Measurements from ENCODE around the gene IFT81. TPM values are rescaled to one million over a fixed set of nuclear protein-coding genes. Genes with fewer than 3 reads are reported as not detected.
"Not testable (repeated sequence)": the region's sequence is repeated elsewhere in the genome, so short reads cannot be mapped to it uniquely, and the experiment has no call there.

The IFT81 gene
- total RNA-seq, result 9.4 TPM
- long read RNA-seq, transcript IFT81-201 (19 exons, 3,108 nt), result major isoform, 10 of 17 reads
- long read RNA-seq, partial matches to known transcripts, result 3 of 17 reads
- long read RNA-seq, other reads (novel, unspliced or antisense), result 1 of 17 reads

- ATAC-seq (peak; percentile 96), DNase-seq (peak; percentile 97)
- intact Hi-C loops (cut with micrococcal nuclease), result no loop called here
These were observed at the start of gene IFT81 for GRCh38 chr12:110124269-110124995. Gene IFT81 (plus strand): TSS chr12:110124357. CDS start chr12:110127381, 3,024 bp downstream.

GRCh38 chr12:110075880-110076279 lies 48.3 kb upstream of the IFT81 start:
- no peak for ATAC-seq

GRCh38 chr12:110077800-110078199 lies 46.4 kb upstream of the IFT81 start:
- ATAC-seq (no peak), DNase-seq (no peak)
- intact Hi-C loops (cut with micrococcal nuclease), result no loop called here

More at GRCh38 chr12:110075880-110076279, 48.3 kb upstream of the IFT81 start:
- DNase-seq, result no peak
- intact Hi-C loops (cut with micrococcal nuclease), result no loop called here

- ATAC-seq (peak; percentile 75), DNase-seq (peak; percentile 64)
- intact Hi-C loops (cut with micrococcal nuclease), result no loop called here
These were observed 44.4 kb upstream of the IFT81 start for GRCh38 chr12:110079477-110080400.

GRCh38 chr12:110080410-110080809 lies 43.7 kb upstream of the IFT81 start:
- no peak for DNase-seq
- no peak for ATAC-seq
- intact Hi-C loops (cut with micrococcal nuclease), result no loop called here

- intact Hi-C loops (cut with micrococcal nuclease), result no loop called here
- no peak for ATAC-seq
- no peak for DNase-seq
These were observed 39.7 kb upstream of the IFT81 start for GRCh38 chr12:110084314-110085015.

- ATAC-seq, result peak; percentile 58
These were observed 35.9 kb upstream of the IFT81 start for GRCh38 chr12:110088216-110088615.

GRCh38 chr12:110088936-110089335 lies 35.2 kb upstream of the IFT81 start:
- ATAC-seq (peak; percentile 58), DNase-seq (no peak)
- intact Hi-C loops (cut with micrococcal nuclease), result no loop called here

More at GRCh38 chr12:110088216-110088615, 35.9 kb upstream of the IFT81 start:
- DNase-seq; intact Hi-C loops (cut with micrococcal nuclease): not testable (repeated sequence)

GRCh38 chr12:110090266-110091135 lies 33.7 kb upstream of the IFT81 start:
- intact Hi-C loops (cut with micrococcal nuclease), result no loop called here
- ATAC-seq, result no peak
- no peak for DNase-seq

GRCh38 chr12:110091136-110091711 lies 32.9 kb upstream of the IFT81 start:
- DNase-seq (no peak), ATAC-seq (no peak)
- intact Hi-C loops (cut with micrococcal nuclease), result no loop called here

- ATAC-seq, result no peak
- intact Hi-C loops (cut with micrococcal nuclease), result no loop called here
- no peak for DNase-seq
These were observed 30.4 kb upstream of the IFT81 start for GRCh38 chr12:110093631-110094311.

- intact Hi-C loops (cut with micrococcal nuclease), result loop anchor here (5.0 kb wide), 1 partner anchor 332 kb away; no protein-coding TSS in a partner anchor
- DNase-seq (peak; percentile 62), ATAC-seq (peak; percentile 70)
These were observed 23.7 kb upstream of the IFT81 start for GRCh38 chr12:110100315-110100970.

- ATAC-seq, result peak; percentile 41
- DNase-seq, result no peak
- intact Hi-C loops (cut with micrococcal nuclease), result loop anchor here (5.0 kb wide), 1 partner anchor 330 kb away; no protein-coding TSS in a partner anchor
These were observed 21.9 kb upstream of the IFT81 start for GRCh38 chr12:110102255-110102654.

GRCh38 chr12:110104188-110105094 lies 19.7 kb upstream of the IFT81 start:
- no peak for DNase-seq
- no peak for ATAC-seq
- intact Hi-C loops (cut with micrococcal nuclease), result loop anchor here (5.0 kb wide), 1 partner anchor 328 kb away; no protein-coding TSS in a partner anchor

GRCh38 chr12:110105159-110105558 lies 19.0 kb upstream of the IFT81 start:
- DNase-seq (no peak), ATAC-seq (no peak)
- intact Hi-C loops (cut with micrococcal nuclease), result no loop called here

- intact Hi-C loops (cut with micrococcal nuclease), result no loop called here
- DNase-seq (no peak), ATAC-seq (no peak)
These were observed 18.2 kb upstream of the IFT81 start for GRCh38 chr12:110105986-110106385.

Data from left ventricle myocardium superior (tissue), 1 donor.